DMS153 (cell line): ENCODE data around the gene CDCP1.
"Not testable (repeated sequence)": the region's sequence is repeated elsewhere in the genome, so short reads cannot be mapped to it uniquely, and the experiment has no call there.

Source experiments
- DNase-seq: peaks from one replicate; lab custom pipeline; 2025; lab: John Stamatoyannopoulos, UW

The CDCP1 gene

GRCh38 chr3:45171283-45171682 is 25.1 kb upstream of the CDCP1 start:
- no peak for DNase-seq

GRCh38 chr3:45170096-45170495 is 23.9 kb upstream of the CDCP1 start:
- no peak for DNase-seq

- no peak for DNase-seq
Observed at GRCh38 chr3:45169125-45169904, 23.1 kb upstream of the CDCP1 start.

GRCh38 chr3:45168451-45168850 is 22.3 kb upstream of the CDCP1 start:
- no peak for DNase-seq

- peak; percentile 67 for DNase-seq
Observed at GRCh38 chr3:45167011-45167911, 21.1 kb upstream of the CDCP1 start.

GRCh38 chr3:45166321-45166879 is 20.2 kb upstream of the CDCP1 start:
- no peak for DNase-seq

GRCh38 chr3:45165497-45166283 is 19.5 kb upstream of the CDCP1 start:
- DNase-seq = no peak

GRCh38 chr3:45164056-45164455 is 17.9 kb upstream of the CDCP1 start:
- DNase-seq = no peak

GRCh38 chr3:45163481-45163880 is 17.3 kb upstream of the CDCP1 start:
- DNase-seq = no peak

- DNase-seq = no peak
Observed at GRCh38 chr3:45154641-45155147, 8.5 kb upstream of the CDCP1 start.

GRCh38 chr3:45153658-45154437 is 7.7 kb upstream of the CDCP1 start:
- no peak for DNase-seq

GRCh38 chr3:45152307-45152706 is 6.1 kb upstream of the CDCP1 start:
- no peak for DNase-seq

- no peak for DNase-seq
Observed at GRCh38 chr3:45151100-45151499, 4.9 kb upstream of the CDCP1 start.

GRCh38 chr3:45148921-45149320 is 2.7 kb upstream of the CDCP1 start:
- DNase-seq = no peak

GRCh38 chr3:45145223-45145622 is 955 bp downstream of the CDCP1 start:
- peak; percentile 2 for DNase-seq

GRCh38 chr3:45143673-45144671 is 2.2 kb downstream of the CDCP1 start:
- DNase-seq = peak; percentile 1

- not testable (repeated sequence) for DNase-seq
Observed at GRCh38 chr3:45140770-45141155, 5.4 kb downstream of the CDCP1 start.

GRCh38 chr3:45140141-45140769 is 5.9 kb downstream of the CDCP1 start:
- DNase-seq = no peak
